ENCODE data around the gene CARHSP1.
"Not testable (repeated sequence)": the region's sequence is repeated elsewhere in the genome, so short reads cannot be mapped to it uniquely, and the experiment has no call there.

Gene CARHSP1

GRCh38 chr16:8872071-8872470 lies 3.3 kb upstream of the CARHSP1 start:
- no peak for DNase-seq (ENCODE audit: low read depth)

GRCh38 chr16:8869988-8870241 lies 1.1 kb upstream of the CARHSP1 start:
- DNase-seq (ENCODE audit: low read depth): not testable (repeated sequence)

- no peak for DNase-seq (ENCODE audit: low read depth)
Observed at GRCh38 chr16:8869212-8869987, 594 bp upstream of the CARHSP1 start.

GRCh38 chr16:8867932-8868415 lies 832 bp downstream of the CARHSP1 start:
- DNase-seq (ENCODE audit: low read depth): peak; percentile 28

- DNase-seq (ENCODE audit: low read depth): peak; percentile 35
Observed at GRCh38 chr16:8867216-8867931, 1.4 kb downstream of the CARHSP1 start.

GRCh38 chr16:8866884-8867215 lies 2.0 kb downstream of the CARHSP1 start:
- DNase-seq (ENCODE audit: low read depth): no peak

GRCh38 chr16:8866118-8866883 lies 2.5 kb downstream of the CARHSP1 start:
- DNase-seq (ENCODE audit: low read depth): peak; percentile 33

- no peak for DNase-seq (ENCODE audit: low read depth)
Observed at GRCh38 chr16:8865145-8865882, 3.5 kb downstream of the CARHSP1 start.

- DNase-seq (ENCODE audit: low read depth): peak; percentile 27
Observed at GRCh38 chr16:8864480-8865110, 4.2 kb downstream of the CARHSP1 start.

- DNase-seq (ENCODE audit: low read depth): peak; percentile 41
Observed at GRCh38 chr16:8863594-8864424, 5.0 kb downstream of the CARHSP1 start.

- DNase-seq (ENCODE audit: low read depth): no peak
Observed at GRCh38 chr16:8862309-8863130, 6.3 kb downstream of the CARHSP1 start.

GRCh38 chr16:8861563-8862308 lies 7.1 kb downstream of the CARHSP1 start:
- DNase-seq (ENCODE audit: low read depth): no peak

- peak; percentile 71 for DNase-seq (ENCODE audit: low read depth)
Observed at GRCh38 chr16:8859913-8860881, 8.6 kb downstream of the CARHSP1 start.

- no peak for DNase-seq (ENCODE audit: low read depth)
Observed at GRCh38 chr16:8858994-8859912, 9.6 kb downstream of the CARHSP1 start.

GRCh38 chr16:8855972-8856371 lies 12.8 kb downstream of the CARHSP1 start:
- DNase-seq (ENCODE audit: low read depth): no peak

- DNase-seq (ENCODE audit: low read depth): no peak
Observed at GRCh38 chr16:8855051-8855786, 13.6 kb downstream of the CARHSP1 start.
